Neural cell (in vitro differentiated cells): ENCODE measurements around the gene SLFN13.

Source experiments
- EP300 ChIP-seq: fragments of 450-650 bp; conservative IDR thresholded peaks from 2 replicates; pipeline ENCODE4 v1.6.1; 2014; ENCODE audit warnings: antibody characterized with exemption, mild to moderate bottlenecking, moderate library complexity; ENCODE audit not compliant: poor library complexity, severe bottlenecking
- EZH2 ChIP-seq: fragments of 200-600, 300-800 bp; shearing (Covaris generic), sonication (generic); IDR thresholded peaks from 2 replicates; pipeline ENCODE4 v1.6.1; 2014; ENCODE audit warnings: antibody characterized with exemption, low read length, borderline replicate concordance, mild to moderate bottlenecking; ENCODE audit not compliant: insufficient read depth, poor library complexity, severe bottlenecking
- POLR2AphosphoS5 ChIP-seq: IDR thresholded peaks from 2 replicates; pipeline ENCODE4 v1.6.1; 2012
- RAD21 ChIP-seq: fragments of 450-650 bp; conservative IDR thresholded peaks from 2 replicates; pipeline ENCODE4 v1.6.1; 2014; ENCODE audit warnings: antibody characterized with exemption, mild to moderate bottlenecking, moderate library complexity
- TF ChIP-seq, protein P1 (sequence below): fragments of 450-650 bp; IDR thresholded peaks from 2 replicates; pipeline ENCODE4 v1.5.1; 2014; ENCODE audit warnings: antibody characterized with exemption, mild to moderate bottlenecking, moderate library complexity; ENCODE audit not compliant: poor library complexity, severe bottlenecking
- TF ChIP-seq, protein P2 (sequence below): IDR thresholded peaks from 2 replicates; pipeline ENCODE4 v1.6.1; 2012; ENCODE audit warnings: borderline replicate concordance

DNA sequence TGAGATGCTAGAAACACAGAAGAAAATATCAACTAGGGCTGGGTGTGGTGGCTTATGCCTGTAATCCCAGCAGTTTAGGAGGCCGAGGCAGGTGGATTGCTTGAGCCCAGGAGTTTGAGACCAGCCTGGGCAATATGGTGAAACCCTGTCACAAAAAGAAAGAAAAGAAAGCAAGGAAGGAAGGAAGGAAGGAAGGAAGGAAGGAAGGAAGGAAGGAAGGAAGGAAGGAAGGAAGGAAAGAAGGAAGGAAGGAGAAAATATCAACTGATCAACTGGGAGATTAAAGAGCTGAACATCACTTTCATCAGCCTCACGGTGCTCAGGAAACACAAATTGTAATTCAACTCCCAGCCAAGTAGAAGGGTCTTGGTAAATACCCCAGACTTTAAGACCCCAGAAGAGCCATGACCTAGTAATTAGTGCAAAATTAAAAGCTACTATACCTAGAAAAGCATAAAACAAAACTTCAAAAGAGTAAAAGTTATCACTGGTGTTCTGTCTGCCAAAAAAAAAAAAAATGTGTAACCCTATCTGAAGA lies 27.8 kb upstream of the SLFN13 start:
- TF ChIP-seq EP300 (no peak), POLR2AphosphoS5 (no peak), EZH2 (no peak), RAD21 (no peak)
- TF ChIP-seq, protein P1, sequence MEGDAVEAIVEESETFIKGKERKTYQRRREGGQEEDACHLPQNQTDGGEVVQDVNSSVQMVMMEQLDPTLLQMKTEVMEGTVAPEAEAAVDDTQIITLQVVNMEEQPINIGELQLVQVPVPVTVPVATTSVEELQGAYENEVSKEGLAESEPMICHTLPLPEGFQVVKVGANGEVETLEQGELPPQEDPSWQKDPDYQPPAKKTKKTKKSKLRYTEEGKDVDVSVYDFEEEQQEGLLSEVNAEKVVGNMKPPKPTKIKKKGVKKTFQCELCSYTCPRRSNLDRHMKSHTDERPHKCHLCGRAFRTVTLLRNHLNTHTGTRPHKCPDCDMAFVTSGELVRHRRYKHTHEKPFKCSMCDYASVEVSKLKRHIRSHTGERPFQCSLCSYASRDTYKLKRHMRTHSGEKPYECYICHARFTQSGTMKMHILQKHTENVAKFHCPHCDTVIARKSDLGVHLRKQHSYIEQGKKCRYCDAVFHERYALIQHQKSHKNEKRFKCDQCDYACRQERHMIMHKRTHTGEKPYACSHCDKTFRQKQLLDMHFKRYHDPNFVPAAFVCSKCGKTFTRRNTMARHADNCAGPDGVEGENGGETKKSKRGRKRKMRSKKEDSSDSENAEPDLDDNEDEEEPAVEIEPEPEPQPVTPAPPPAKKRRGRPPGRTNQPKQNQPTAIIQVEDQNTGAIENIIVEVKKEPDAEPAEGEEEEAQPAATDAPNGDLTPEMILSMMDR, result no peak
- TF ChIP-seq, protein P2, sequence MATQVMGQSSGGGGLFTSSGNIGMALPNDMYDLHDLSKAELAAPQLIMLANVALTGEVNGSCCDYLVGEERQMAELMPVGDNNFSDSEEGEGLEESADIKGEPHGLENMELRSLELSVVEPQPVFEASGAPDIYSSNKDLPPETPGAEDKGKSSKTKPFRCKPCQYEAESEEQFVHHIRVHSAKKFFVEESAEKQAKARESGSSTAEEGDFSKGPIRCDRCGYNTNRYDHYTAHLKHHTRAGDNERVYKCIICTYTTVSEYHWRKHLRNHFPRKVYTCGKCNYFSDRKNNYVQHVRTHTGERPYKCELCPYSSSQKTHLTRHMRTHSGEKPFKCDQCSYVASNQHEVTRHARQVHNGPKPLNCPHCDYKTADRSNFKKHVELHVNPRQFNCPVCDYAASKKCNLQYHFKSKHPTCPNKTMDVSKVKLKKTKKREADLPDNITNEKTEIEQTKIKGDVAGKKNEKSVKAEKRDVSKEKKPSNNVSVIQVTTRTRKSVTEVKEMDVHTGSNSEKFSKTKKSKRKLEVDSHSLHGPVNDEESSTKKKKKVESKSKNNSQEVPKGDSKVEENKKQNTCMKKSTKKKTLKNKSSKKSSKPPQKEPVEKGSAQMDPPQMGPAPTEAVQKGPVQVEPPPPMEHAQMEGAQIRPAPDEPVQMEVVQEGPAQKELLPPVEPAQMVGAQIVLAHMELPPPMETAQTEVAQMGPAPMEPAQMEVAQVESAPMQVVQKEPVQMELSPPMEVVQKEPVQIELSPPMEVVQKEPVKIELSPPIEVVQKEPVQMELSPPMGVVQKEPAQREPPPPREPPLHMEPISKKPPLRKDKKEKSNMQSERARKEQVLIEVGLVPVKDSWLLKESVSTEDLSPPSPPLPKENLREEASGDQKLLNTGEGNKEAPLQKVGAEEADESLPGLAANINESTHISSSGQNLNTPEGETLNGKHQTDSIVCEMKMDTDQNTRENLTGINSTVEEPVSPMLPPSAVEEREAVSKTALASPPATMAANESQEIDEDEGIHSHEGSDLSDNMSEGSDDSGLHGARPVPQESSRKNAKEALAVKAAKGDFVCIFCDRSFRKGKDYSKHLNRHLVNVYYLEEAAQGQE, result no peak
